Endothelial cell of umbilical vein (primary cell): ENCODE results near the gene NDUFS2. TPM values are rescaled to one million over a fixed set of nuclear protein-coding genes. Genes with fewer than 3 reads are reported as not detected.

Experiments used
- BruUV-seq: library from RNA; stranded (reverse); fragments of 400-500 nt; replicated peaks from 2 replicates; lab custom pipeline; 2021; lab: Mats Ljungman, UMichigan
- CTCF ChIA-PET: fragments of 300-600, 350-600 bp; sonication (Branson Sonifier 250); formaldehyde crosslinking; loops from one replicate; lab custom pipeline; 2021; ENCODE audit warnings: antibody characterized with exemption, inconsistent platforms; lab: Charles Lee
- POLR2A ChIA-PET: fragments of 300-600, 350-600 bp; sonication (Branson Sonifier 250); formaldehyde crosslinking; loops from one replicate; lab custom pipeline; 2021; ENCODE audit warnings: antibody characterized with exemption, inconsistent platforms; lab: Charles Lee
- DNase-seq: peaks from one replicate; pipeline ENCODE4 v3.0.0-alpha.2; 2011; ENCODE audit warnings: low read depth, low spot score
- FAIRE-seq: peaks from 2 replicates; lab custom pipeline; 2011; peaks lifted over from hg19 to GRCh38; lab: Jason Lieb, UNC
- H2AFZ ChIP-seq: 2 replicates; pipeline ENCODE4 v1.6.0; 2012; ENCODE audit warnings: low read depth, low read length, control low read depth, inconsistent platforms
- H3K27ac ChIP-seq: 2 replicates; pipeline ENCODE4 v1.5.1; 2011; ENCODE audit warnings: low read depth, mild to moderate bottlenecking, control low read depth, low read length, moderate library complexity; ENCODE audit not compliant: insufficient read depth
- H3K27me3 ChIP-seq, 2 experiments: 2 replicates each; pipeline versions ENCODE4 v1.6.0 to v1.6.1; 2011; ENCODE audit warnings: low read length in 2 of 2, mixed read lengths in 1 of 2; ENCODE audit not compliant: control insufficient read depth in 2 of 2, insufficient read depth in 2 of 2
- H3K36me3 ChIP-seq, 2 experiments: 2 replicates in 1 of 2; 3 replicates in 1 of 2; pipeline ENCODE4 v1.5.1; 2011; ENCODE audit warnings: low read length in 2 of 2, mild to moderate bottlenecking in 1 of 2, moderate library complexity in 1 of 2; ENCODE audit not compliant: control insufficient read depth in 2 of 2, insufficient read depth in 2 of 2; ENCODE audit errors: extremely low read depth in 1 of 2
- H3K4me1 ChIP-seq: 3 replicates; pipeline ENCODE4 v1.5.1; 2011; ENCODE audit warnings: mild to moderate bottlenecking, low read length; ENCODE audit not compliant: control insufficient read depth, insufficient read depth; ENCODE audit errors: extremely low read depth
- H3K4me2 ChIP-seq: 2 replicates; pipeline ENCODE4 v1.6.1; 2011; ENCODE audit warnings: low read length, control low read depth, mixed read lengths; ENCODE audit not compliant: insufficient read depth
- H3K4me3 ChIP-seq, 3 experiments: fragments of 200-600 bp in 1 of 3; sonication (generic), shearing (Covaris generic) in 1 of 3; replicated peaks in 1 of 3; 2 replicates each; pipeline ENCODE4 v1.5.1; 2011 to 2016; ENCODE audit warnings: control low read depth in 3 of 3, low read length in 3 of 3, mild to moderate bottlenecking in 2 of 3, inconsistent platforms in 1 of 3, low read depth in 1 of 3, moderate library complexity in 1 of 3; ENCODE audit not compliant: insufficient read depth in 1 of 3
- H3K79me2 ChIP-seq: 2 replicates; pipeline ENCODE4 v1.6.0; 2012; ENCODE audit warnings: low read length, inconsistent platforms; ENCODE audit not compliant: control insufficient read depth, insufficient read depth
- H3K9ac ChIP-seq: replicated peaks from 2 replicates; pipeline ENCODE3; 2011; ENCODE audit warnings: low read length, control low read depth; ENCODE audit not compliant: insufficient read depth; ENCODE audit errors: extremely low read depth
- H3K9me1 ChIP-seq: replicated peaks from 3 replicates; pipeline ENCODE4 v1.6.0; 2011; ENCODE audit warnings: mild to moderate bottlenecking, low read length; ENCODE audit not compliant: control insufficient read depth, insufficient read depth; ENCODE audit errors: extremely low read depth
- H3K9me3 ChIP-seq: replicated peaks from 2 replicates; pipeline ENCODE4 v1.5.1; 2012; ENCODE audit warnings: low read length, inconsistent platforms; ENCODE audit not compliant: control insufficient read depth, insufficient read depth
- H4K20me1 ChIP-seq: replicated peaks from 2 replicates; pipeline ENCODE3; 2011; ENCODE audit warnings: mild to moderate bottlenecking, low read length; ENCODE audit not compliant: control insufficient read depth, insufficient read depth; ENCODE audit errors: extremely low read depth
- EZH2 ChIP-seq: IDR thresholded peaks from 2 replicates; pipeline ENCODE4 v1.6.1; 2012; ENCODE audit warnings: borderline replicate concordance, low read depth, mild to moderate bottlenecking, moderate library complexity, low read length, inconsistent platforms; ENCODE audit not compliant: severe bottlenecking
- FOS ChIP-seq: IDR thresholded peaks from 2 replicates; pipeline ENCODE4 v1.6.1; 2011; ENCODE audit warnings: mild to moderate bottlenecking, low read length, moderate library complexity, borderline replicate concordance; ENCODE audit not compliant: insufficient read depth
- GATA2 ChIP-seq: IDR thresholded peaks from 2 replicates; pipeline ENCODE4 v1.7.0; 2011; ENCODE audit warnings: low read depth, mild to moderate bottlenecking, moderate library complexity, mixed read lengths, low read length; ENCODE audit not compliant: insufficient read length, insufficient read depth
- JUN ChIP-seq: IDR thresholded peaks from 2 replicates; pipeline ENCODE4 v1.6.1; 2011; ENCODE audit warnings: borderline replicate concordance, low read depth; ENCODE audit not compliant: insufficient read length, insufficient read depth
- MYC ChIP-seq: IDR thresholded peaks from one replicate; pipeline ENCODE4 v1.6.1; 2011; ENCODE audit warnings: mild to moderate bottlenecking, low read depth, low read length
- POLR2A ChIP-seq: IDR thresholded peaks from 2 replicates; pipeline ENCODE4 v1.6.1; 2012; ENCODE audit warnings: low read depth, mild to moderate bottlenecking, control low read depth, low read length
- POLR2AphosphoS5 ChIP-seq: IDR thresholded peaks from 2 replicates; pipeline ENCODE4 v1.6.1; 2012; ENCODE audit warnings: low read depth, mild to moderate bottlenecking, control low read depth, low read length, moderate library complexity; ENCODE audit not compliant: insufficient read depth
- dilution Hi-C: fragments of 300-500 bp; cut with MboI; formaldehyde crosslinking; loops from one replicate; pipeline ENCODE4 v1.15.0; 2019; ENCODE audit warnings: low sequenced_read_pairs; ENCODE audit not compliant: extremely low pct_ligation_motif_present
- intact Hi-C: fragments of 100-400 bp; cut with micrococcal nuclease; formaldehyde crosslinking; loops from one replicate; pipeline ENCODE4 v1.10.0; 2022
- polyA plus RNA-seq, 4 experiments: library from polyadenylated mRNA; depleted of rRNA in 3 of 4; stranded (reverse) in 3 of 4; unstranded in 1 of 4; fragments of >200 nt; gene quantifications; 2 replicates each; pipeline versions ENCODE4 v1.2.1 to v1.2.3, GENCODE V29; 2011 to 2012; ENCODE audit warnings: missing spikeins in 1 of 4
- total RNA-seq: library from RNA; stranded (reverse); gene quantifications from 2 replicates; pipeline ENCODE4 v1.2.3, GENCODE V29; 2021
- TF ChIP-seq, protein P1 (sequence below), 2 donors: IDR thresholded peaks; 1 replicate in 1 of 2; 2 replicates in 1 of 2; pipeline ENCODE4 v1.5.1; 2011; ENCODE audit warnings: low read length in 2 of 2, mild to moderate bottlenecking in 2 of 2, moderate library complexity in 2 of 2, control low read depth in 1 of 2, inconsistent platforms in 1 of 2, low read depth in 1 of 2; ENCODE audit not compliant: insufficient read depth in 1 of 2; ENCODE audit errors: extremely low read depth in 1 of 2
- TF ChIP-seq, protein P2 (sequence below): IDR thresholded peaks from 2 replicates; pipeline ENCODE4 v1.6.1; 2011; ENCODE audit not compliant: insufficient read depth, insufficient read length

Gene NDUFS2
- total and polyA plus RNA-seq, 2 donors (not counting 3 experiments of a cell fraction or from before 2014, with no cell fraction given), result 95.1 to 130 TPM

DNA sequence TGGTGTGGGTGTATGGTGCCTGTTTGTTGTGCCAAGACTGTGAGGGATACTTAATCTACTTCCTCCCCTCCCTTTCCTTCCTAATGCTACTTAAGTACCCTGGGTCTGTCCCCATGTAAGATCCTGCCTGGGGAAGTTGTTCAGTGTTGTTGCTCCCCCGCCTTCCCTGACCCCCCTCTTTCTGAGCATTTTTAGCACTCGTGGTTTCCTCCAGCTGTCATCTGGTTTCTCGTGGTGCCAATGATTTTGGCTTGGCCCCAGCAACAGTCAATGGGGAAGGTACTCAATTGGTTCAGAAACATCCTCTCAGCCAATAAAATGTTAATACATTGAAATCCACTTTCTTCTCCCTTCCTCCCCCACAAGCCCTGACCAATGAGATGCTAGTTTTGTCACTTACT, 16.9 kb upstream of the NDUFS2 start:
- peak; percentile 99 for DNase-seq
- Histone ChIP-seq H3K9ac (no peak overlapping the region), H3K36me3 (no peaks in the 10 kb centered on the region), H2AFZ (peak overlapping the region; percentile 45), H3K4me2 (peak overlapping the region; percentile 56), H3K27me3 (no peaks in the 10 kb centered on the region), H3K79me2 (no peaks in the 10 kb centered on the region), H3K4me3 (no peak overlapping the region), H3K27ac (peak overlapping the region; percentile 48), H4K20me1 (no peaks in the 10 kb centered on the region), H3K9me1 (no peaks in the 10 kb centered on the region), H3K4me1 (peaks cover 28% of the 10 kb centered on the region), H3K9me3 (no peaks in the 10 kb centered on the region)
- dilution Hi-C loops (no loop called here), intact Hi-C loops (loop anchor here (1.0 to 2.0 kb wide), 2 partner anchors 15 to 40 kb away; no protein-coding TSS in a partner anchor)
- ChIA-PET POLR2A (interaction anchor here (0.7 kb wide), 1 partner anchor 139 kb away, joined by 3 read pairs; no protein-coding TSS in a partner anchor), CTCF (interaction anchor here (0.6 to 1.5 kb wide), 2 partner anchors 15 to 32 kb away, joined by 4 read pairs; no protein-coding TSS in a partner anchor)
- TF ChIP-seq MYC, result no peak
- TF ChIP-seq EZH2, result no peak
- TF ChIP-seq GATA2, result peak; percentile 44
- TF ChIP-seq, protein P1, sequence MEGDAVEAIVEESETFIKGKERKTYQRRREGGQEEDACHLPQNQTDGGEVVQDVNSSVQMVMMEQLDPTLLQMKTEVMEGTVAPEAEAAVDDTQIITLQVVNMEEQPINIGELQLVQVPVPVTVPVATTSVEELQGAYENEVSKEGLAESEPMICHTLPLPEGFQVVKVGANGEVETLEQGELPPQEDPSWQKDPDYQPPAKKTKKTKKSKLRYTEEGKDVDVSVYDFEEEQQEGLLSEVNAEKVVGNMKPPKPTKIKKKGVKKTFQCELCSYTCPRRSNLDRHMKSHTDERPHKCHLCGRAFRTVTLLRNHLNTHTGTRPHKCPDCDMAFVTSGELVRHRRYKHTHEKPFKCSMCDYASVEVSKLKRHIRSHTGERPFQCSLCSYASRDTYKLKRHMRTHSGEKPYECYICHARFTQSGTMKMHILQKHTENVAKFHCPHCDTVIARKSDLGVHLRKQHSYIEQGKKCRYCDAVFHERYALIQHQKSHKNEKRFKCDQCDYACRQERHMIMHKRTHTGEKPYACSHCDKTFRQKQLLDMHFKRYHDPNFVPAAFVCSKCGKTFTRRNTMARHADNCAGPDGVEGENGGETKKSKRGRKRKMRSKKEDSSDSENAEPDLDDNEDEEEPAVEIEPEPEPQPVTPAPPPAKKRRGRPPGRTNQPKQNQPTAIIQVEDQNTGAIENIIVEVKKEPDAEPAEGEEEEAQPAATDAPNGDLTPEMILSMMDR (IDR thresholded peaks at IDR 0.05; ENCODE audit: extremely low read depth in 1 of 2, insufficient read depth in 1 of 2, low read depth in 1 of 2, low read length in 2 of 2), result no peak
- peak; percentile 79 for TF ChIP-seq POLR2AphosphoS5
- TF ChIP-seq FOS, result no peak
- peak; percentile 37 for TF ChIP-seq POLR2A
- peak; percentile 18 for TF ChIP-seq JUN
- TF ChIP-seq, protein P2, sequence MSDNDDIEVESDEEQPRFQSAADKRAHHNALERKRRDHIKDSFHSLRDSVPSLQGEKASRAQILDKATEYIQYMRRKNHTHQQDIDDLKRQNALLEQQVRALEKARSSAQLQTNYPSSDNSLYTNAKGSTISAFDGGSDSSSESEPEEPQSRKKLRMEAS, result peak; percentile 81
- BruUV-seq, result no TSS peak
- peak; percentile 93 for FAIRE-seq
